Endothelial cell of umbilical vein (primary cell): ENCODE results near the gene TYROBP. TPM values are rescaled to one million over a fixed set of nuclear protein-coding genes. Genes with fewer than 3 reads are reported as not detected.

ENCODE experiments used
- BruUV-seq: library from RNA; stranded (reverse); fragments of 400-500 nt; replicated peaks from 2 replicates; lab custom pipeline; 2021; lab: Mats Ljungman, UMichigan
- CTCF ChIA-PET: fragments of 300-600, 350-600 bp; sonication (Branson Sonifier 250); formaldehyde crosslinking; loops from one replicate; lab custom pipeline; 2021; ENCODE audit warnings: antibody characterized with exemption, inconsistent platforms; lab: Charles Lee
- POLR2A ChIA-PET: fragments of 300-600, 350-600 bp; sonication (Branson Sonifier 250); formaldehyde crosslinking; loops from one replicate; lab custom pipeline; 2021; ENCODE audit warnings: antibody characterized with exemption, inconsistent platforms; lab: Charles Lee
- DNase-seq: peaks from one replicate; pipeline ENCODE4 v3.0.0-alpha.2; 2011; ENCODE audit warnings: low read depth, low spot score
- FAIRE-seq: peaks from 2 replicates; lab custom pipeline; 2011; peaks lifted over from hg19 to GRCh38; lab: Jason Lieb, UNC
- H2AFZ ChIP-seq: 2 replicates; pipeline ENCODE4 v1.6.0; 2012; ENCODE audit warnings: low read depth, low read length, control low read depth, inconsistent platforms
- H3K27ac ChIP-seq: 2 replicates; pipeline ENCODE4 v1.5.1; 2011; ENCODE audit warnings: low read depth, mild to moderate bottlenecking, control low read depth, low read length, moderate library complexity; ENCODE audit not compliant: insufficient read depth
- H3K27me3 ChIP-seq, 2 experiments: 2 replicates each; pipeline versions ENCODE4 v1.6.0 to v1.6.1; 2011; ENCODE audit warnings: low read length in 2 of 2, mixed read lengths in 1 of 2; ENCODE audit not compliant: control insufficient read depth in 2 of 2, insufficient read depth in 2 of 2
- H3K36me3 ChIP-seq, 2 experiments: 2 replicates in 1 of 2; 3 replicates in 1 of 2; pipeline ENCODE4 v1.5.1; 2011; ENCODE audit warnings: low read length in 2 of 2, mild to moderate bottlenecking in 1 of 2, moderate library complexity in 1 of 2; ENCODE audit not compliant: control insufficient read depth in 2 of 2, insufficient read depth in 2 of 2; ENCODE audit errors: extremely low read depth in 1 of 2
- H3K4me1 ChIP-seq: 3 replicates; pipeline ENCODE4 v1.5.1; 2011; ENCODE audit warnings: mild to moderate bottlenecking, low read length; ENCODE audit not compliant: control insufficient read depth, insufficient read depth; ENCODE audit errors: extremely low read depth
- H3K4me2 ChIP-seq: 2 replicates; pipeline ENCODE4 v1.6.1; 2011; ENCODE audit warnings: low read length, control low read depth, mixed read lengths; ENCODE audit not compliant: insufficient read depth
- H3K4me3 ChIP-seq, 3 experiments: fragments of 200-600 bp in 1 of 3; sonication (generic), shearing (Covaris generic) in 1 of 3; replicated peaks in 1 of 3; 2 replicates each; pipeline ENCODE4 v1.5.1; 2011 to 2016; ENCODE audit warnings: control low read depth in 3 of 3, low read length in 3 of 3, mild to moderate bottlenecking in 2 of 3, inconsistent platforms in 1 of 3, low read depth in 1 of 3, moderate library complexity in 1 of 3; ENCODE audit not compliant: insufficient read depth in 1 of 3
- H3K79me2 ChIP-seq: 2 replicates; pipeline ENCODE4 v1.6.0; 2012; ENCODE audit warnings: low read length, inconsistent platforms; ENCODE audit not compliant: control insufficient read depth, insufficient read depth
- H3K9ac ChIP-seq: replicated peaks from 2 replicates; pipeline ENCODE3; 2011; ENCODE audit warnings: low read length, control low read depth; ENCODE audit not compliant: insufficient read depth; ENCODE audit errors: extremely low read depth
- H3K9me1 ChIP-seq: replicated peaks from 3 replicates; pipeline ENCODE4 v1.6.0; 2011; ENCODE audit warnings: mild to moderate bottlenecking, low read length; ENCODE audit not compliant: control insufficient read depth, insufficient read depth; ENCODE audit errors: extremely low read depth
- H3K9me3 ChIP-seq: replicated peaks from 2 replicates; pipeline ENCODE4 v1.5.1; 2012; ENCODE audit warnings: low read length, inconsistent platforms; ENCODE audit not compliant: control insufficient read depth, insufficient read depth
- H4K20me1 ChIP-seq: replicated peaks from 2 replicates; pipeline ENCODE3; 2011; ENCODE audit warnings: mild to moderate bottlenecking, low read length; ENCODE audit not compliant: control insufficient read depth, insufficient read depth; ENCODE audit errors: extremely low read depth
- EZH2 ChIP-seq: IDR thresholded peaks from 2 replicates; pipeline ENCODE4 v1.6.1; 2012; ENCODE audit warnings: borderline replicate concordance, low read depth, mild to moderate bottlenecking, moderate library complexity, low read length, inconsistent platforms; ENCODE audit not compliant: severe bottlenecking
- FOS ChIP-seq: IDR thresholded peaks from 2 replicates; pipeline ENCODE4 v1.6.1; 2011; ENCODE audit warnings: mild to moderate bottlenecking, low read length, moderate library complexity, borderline replicate concordance; ENCODE audit not compliant: insufficient read depth
- GATA2 ChIP-seq: IDR thresholded peaks from 2 replicates; pipeline ENCODE4 v1.7.0; 2011; ENCODE audit warnings: low read depth, mild to moderate bottlenecking, moderate library complexity, mixed read lengths, low read length; ENCODE audit not compliant: insufficient read length, insufficient read depth
- JUN ChIP-seq: IDR thresholded peaks from 2 replicates; pipeline ENCODE4 v1.6.1; 2011; ENCODE audit warnings: borderline replicate concordance, low read depth; ENCODE audit not compliant: insufficient read length, insufficient read depth
- MYC ChIP-seq: IDR thresholded peaks from one replicate; pipeline ENCODE4 v1.6.1; 2011; ENCODE audit warnings: mild to moderate bottlenecking, low read depth, low read length
- POLR2A ChIP-seq: IDR thresholded peaks from 2 replicates; pipeline ENCODE4 v1.6.1; 2012; ENCODE audit warnings: low read depth, mild to moderate bottlenecking, control low read depth, low read length
- POLR2AphosphoS5 ChIP-seq: IDR thresholded peaks from 2 replicates; pipeline ENCODE4 v1.6.1; 2012; ENCODE audit warnings: low read depth, mild to moderate bottlenecking, control low read depth, low read length, moderate library complexity; ENCODE audit not compliant: insufficient read depth
- dilution Hi-C: fragments of 300-500 bp; cut with MboI; formaldehyde crosslinking; loops from one replicate; pipeline ENCODE4 v1.15.0; 2019; ENCODE audit warnings: low sequenced_read_pairs; ENCODE audit not compliant: extremely low pct_ligation_motif_present
- intact Hi-C: fragments of 100-400 bp; cut with micrococcal nuclease; formaldehyde crosslinking; loops from one replicate; pipeline ENCODE4 v1.10.0; 2022
- polyA plus RNA-seq, 4 experiments: library from polyadenylated mRNA; depleted of rRNA in 3 of 4; stranded (reverse) in 3 of 4; unstranded in 1 of 4; fragments of >200 nt; gene quantifications; 2 replicates each; pipeline versions ENCODE4 v1.2.1 to v1.2.3, GENCODE V29; 2011 to 2012; ENCODE audit warnings: missing spikeins in 1 of 4
- total RNA-seq: library from RNA; stranded (reverse); gene quantifications from 2 replicates; pipeline ENCODE4 v1.2.3, GENCODE V29; 2021
- TF ChIP-seq, protein P1 (sequence below): IDR thresholded peaks from 2 replicates; pipeline ENCODE4 v1.6.1; 2011; ENCODE audit not compliant: insufficient read depth, insufficient read length
- TF ChIP-seq, protein P2 (sequence below), 2 donors: IDR thresholded peaks; 1 replicate in 1 of 2; 2 replicates in 1 of 2; pipeline ENCODE4 v1.5.1; 2011; ENCODE audit warnings: low read length in 2 of 2, mild to moderate bottlenecking in 2 of 2, moderate library complexity in 2 of 2, control low read depth in 1 of 2, inconsistent platforms in 1 of 2, low read depth in 1 of 2; ENCODE audit not compliant: insufficient read depth in 1 of 2; ENCODE audit errors: extremely low read depth in 1 of 2

Gene TYROBP
- total and polyA plus RNA-seq, 2 donors (not counting 3 experiments of a cell fraction or from before 2014, with no cell fraction given): not detected

DNA sequence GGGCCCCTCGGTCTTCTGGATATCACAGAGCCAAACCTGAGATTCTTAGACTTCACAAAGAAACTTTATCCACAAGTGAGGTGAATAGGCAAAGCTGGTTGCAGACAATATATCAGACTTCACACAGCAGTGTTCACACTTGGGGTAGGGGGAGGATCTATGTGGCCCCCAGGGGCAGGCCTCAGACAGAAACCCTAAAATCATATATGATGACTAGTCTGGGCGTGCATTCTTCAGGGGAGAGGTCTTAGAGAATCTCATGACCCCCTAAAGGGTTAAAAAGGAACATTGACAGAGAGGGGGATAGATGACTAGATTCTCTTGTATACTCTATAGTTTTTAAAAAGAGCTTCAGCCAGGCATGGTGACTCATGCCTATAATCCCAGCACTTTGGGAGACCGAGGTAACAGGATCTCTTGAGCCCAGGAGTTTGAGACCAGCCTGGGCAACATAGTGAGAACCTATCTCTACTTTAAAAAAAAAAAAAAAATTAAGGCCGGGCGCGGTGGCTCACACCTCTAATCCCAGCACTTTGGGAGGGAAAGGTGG is 2.8 kb downstream of the TYROBP start:
- H2AFZ ChIP-seq: no peak overlapping the region
- no TSS peak for BruUV-seq
- H4K20me1 ChIP-seq: no peaks in the 10 kb centered on the region
- DNase-seq (no peak), FAIRE-seq (no peak)
- ChIA-PET POLR2A (no interaction called here), CTCF (no interaction called here)
- no peaks in the 10 kb centered on the region for H3K79me2 ChIP-seq
- dilution Hi-C loops: no loop called here
- peaks cover 0 to 6% of the 10 kb centered on the region in 2 experiments for H3K27me3 ChIP-seq
- no peaks in the 10 kb centered on the region for H3K9me1 ChIP-seq
- peaks cover 4% of the 10 kb centered on the region for H3K4me1 ChIP-seq
- no peaks in the 10 kb centered on the region for H3K9me3 ChIP-seq
- H3K9ac ChIP-seq: no peak overlapping the region
- H3K4me2 ChIP-seq: no peak overlapping the region
- H3K36me3 ChIP-seq: no peaks in the 10 kb centered on the region
- TF ChIP-seq FOS (no peak), MYC (no peak), POLR2AphosphoS5 (no peak), POLR2A (no peak), EZH2 (no peak), GATA2 (no peak), JUN (no peak)
- TF ChIP-seq, protein P1, sequence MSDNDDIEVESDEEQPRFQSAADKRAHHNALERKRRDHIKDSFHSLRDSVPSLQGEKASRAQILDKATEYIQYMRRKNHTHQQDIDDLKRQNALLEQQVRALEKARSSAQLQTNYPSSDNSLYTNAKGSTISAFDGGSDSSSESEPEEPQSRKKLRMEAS: no peak
- TF ChIP-seq, protein P2, sequence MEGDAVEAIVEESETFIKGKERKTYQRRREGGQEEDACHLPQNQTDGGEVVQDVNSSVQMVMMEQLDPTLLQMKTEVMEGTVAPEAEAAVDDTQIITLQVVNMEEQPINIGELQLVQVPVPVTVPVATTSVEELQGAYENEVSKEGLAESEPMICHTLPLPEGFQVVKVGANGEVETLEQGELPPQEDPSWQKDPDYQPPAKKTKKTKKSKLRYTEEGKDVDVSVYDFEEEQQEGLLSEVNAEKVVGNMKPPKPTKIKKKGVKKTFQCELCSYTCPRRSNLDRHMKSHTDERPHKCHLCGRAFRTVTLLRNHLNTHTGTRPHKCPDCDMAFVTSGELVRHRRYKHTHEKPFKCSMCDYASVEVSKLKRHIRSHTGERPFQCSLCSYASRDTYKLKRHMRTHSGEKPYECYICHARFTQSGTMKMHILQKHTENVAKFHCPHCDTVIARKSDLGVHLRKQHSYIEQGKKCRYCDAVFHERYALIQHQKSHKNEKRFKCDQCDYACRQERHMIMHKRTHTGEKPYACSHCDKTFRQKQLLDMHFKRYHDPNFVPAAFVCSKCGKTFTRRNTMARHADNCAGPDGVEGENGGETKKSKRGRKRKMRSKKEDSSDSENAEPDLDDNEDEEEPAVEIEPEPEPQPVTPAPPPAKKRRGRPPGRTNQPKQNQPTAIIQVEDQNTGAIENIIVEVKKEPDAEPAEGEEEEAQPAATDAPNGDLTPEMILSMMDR (IDR thresholded peaks at IDR 0.05; ENCODE audit: extremely low read depth in 1 of 2, insufficient read depth in 1 of 2, low read depth in 1 of 2, low read length in 2 of 2): no peak
- no peak overlapping the region for H3K4me3 ChIP-seq
- intact Hi-C loops: no loop called here
- no peak overlapping the region for H3K27ac ChIP-seq
